Measurements from ENCODE around the gene ANAPC5.

DNA sequence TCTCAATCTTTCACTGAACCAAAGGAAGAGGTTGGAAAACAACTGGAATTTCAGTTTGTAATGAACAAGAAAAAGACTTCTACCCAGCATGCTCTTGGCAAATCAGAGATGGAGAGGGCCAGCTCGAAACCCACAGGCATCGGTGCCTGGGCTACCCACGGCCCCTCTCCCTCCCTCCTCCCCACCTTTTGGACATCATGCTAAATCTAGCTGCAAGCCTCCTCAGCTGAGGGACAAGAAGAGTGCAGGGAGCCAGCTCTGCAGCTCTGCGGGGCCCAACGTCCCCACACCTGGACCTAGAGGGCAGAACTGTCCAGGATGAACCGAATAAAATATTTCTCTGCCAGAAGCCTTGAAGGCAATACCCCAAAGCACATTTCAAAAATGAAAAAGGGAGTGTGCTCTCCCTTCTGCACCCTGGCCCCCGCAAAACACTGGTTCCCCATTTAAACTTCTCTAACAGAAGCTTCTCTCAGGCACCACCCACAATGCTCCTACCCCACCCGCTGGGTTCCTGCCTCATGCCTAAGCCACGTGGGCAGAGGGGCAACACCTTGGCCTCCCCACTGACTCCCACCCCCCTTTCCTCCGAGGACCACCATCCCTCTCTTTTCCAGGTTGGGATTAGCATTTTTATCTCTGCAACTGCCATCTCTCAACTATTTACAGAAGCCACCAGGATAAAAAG is 63.9 kb downstream of the ANAPC5 start:
- TF ChIP-seq EZH2 (IDR thresholded peaks at IDR 0.05) (no peak), POLR2AphosphoS5 (IDR thresholded peaks at IDR 0.05; ENCODE audit: borderline replicate concordance, low read depth, low read length) (no peak)
